Measurements from ENCODE around the gene ATP5F1D.

ATP5F1D gene

DNA sequence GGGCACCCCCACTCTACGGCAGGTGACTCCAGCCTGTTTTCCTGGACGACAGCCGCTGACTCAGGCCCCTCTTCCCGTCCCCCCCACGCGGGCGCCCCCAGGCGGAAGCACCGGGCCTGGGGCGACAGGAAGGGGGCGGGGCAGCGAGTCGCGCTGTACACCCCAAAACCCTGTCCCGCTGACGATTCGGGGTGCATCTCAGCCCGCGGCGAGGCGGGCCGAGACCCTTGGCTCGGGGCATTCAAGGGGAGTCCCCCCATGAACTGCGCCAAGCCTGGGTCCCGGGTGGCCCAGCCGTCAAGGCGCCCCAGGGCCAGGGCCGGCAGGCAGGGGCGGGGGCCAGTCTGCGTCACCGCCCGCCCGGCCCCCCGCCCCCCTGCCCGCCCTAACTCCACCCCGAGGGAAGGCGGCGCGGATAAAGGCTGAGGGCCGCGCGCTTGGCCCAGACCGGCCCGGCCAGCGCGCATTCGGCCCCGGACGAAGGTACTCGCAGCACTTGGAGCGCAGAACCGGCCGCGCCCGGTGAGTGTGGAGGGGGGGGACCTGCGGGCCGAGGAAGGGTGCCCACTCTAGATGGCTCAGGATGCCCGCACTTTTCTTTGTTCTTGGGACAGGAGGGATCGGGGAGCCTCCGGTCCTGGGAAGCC, 6.7 kb downstream of the ATP5F1D start, which contains the start of gene MIDN:
Gene MIDN, plus strand, starts transcription at position 445 of the 647 bp plus-strand sequence. CDS start 1,714 bp downstream, outside the sequence.
- peak; percentile 90 for DNase-seq

DNA sequence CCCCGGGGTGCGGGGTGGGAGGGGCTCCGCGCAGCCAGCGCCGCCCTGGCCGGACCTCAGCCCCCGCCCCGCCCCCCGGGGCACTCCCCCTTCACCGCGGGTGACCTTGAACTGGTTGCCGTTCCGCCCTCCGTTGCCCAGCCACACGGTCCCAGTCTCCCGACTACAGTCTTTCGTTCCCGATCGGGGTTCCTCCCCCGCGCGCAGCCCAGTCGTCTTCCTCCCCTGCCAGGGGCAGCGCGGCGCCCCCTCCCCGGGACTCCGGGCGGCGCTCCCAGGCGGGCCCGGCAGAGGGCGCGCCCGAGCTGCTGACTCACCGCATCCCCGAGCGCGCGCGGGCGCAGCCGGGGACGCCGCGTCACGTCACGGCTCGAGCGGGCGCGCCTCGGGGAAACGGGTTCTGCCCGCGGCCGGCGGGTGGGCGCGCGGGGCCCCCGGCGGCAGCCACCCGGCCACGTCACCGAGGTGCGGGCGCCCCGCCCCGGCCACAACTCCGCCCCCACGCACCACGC, 7.3 kb downstream of the ATP5F1D start:
- DNase-seq, result no peak

DNA sequence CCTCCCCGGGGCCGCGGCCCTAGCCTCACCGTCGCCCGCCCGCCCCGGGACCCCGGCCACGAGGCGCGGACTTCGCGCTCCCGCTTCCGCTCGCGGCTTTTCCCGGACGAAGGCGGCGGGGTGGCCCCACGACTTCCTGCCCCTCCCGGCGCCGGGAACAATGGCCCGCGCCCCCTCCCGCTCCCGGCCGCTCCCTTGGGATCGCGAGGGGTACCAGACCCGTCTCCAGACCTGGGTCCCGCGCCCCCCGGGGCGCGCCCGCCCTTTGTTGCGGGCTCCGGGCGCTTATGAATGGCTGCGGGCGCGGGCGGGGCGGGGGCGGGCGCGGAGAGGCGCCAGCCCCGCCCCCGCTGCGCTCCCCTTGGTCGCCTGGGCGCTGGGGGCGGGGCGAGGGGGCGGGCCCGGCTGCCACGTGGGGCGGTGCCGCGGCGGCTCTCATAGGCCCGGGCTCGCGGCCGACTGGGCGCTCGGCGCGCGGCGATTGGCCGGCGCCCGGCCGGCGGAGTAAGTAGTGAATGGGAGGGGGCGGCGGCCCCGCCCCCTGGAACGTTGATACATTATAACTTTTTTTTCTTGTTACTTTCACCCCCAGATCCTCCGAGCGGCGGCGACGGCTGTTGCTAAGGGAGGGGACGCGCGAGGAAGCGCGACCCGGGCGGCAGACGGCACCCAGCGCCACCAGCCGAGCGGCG, 7.9 kb downstream of the ATP5F1D start:
- peak; percentile 98 for DNase-seq

DNA sequence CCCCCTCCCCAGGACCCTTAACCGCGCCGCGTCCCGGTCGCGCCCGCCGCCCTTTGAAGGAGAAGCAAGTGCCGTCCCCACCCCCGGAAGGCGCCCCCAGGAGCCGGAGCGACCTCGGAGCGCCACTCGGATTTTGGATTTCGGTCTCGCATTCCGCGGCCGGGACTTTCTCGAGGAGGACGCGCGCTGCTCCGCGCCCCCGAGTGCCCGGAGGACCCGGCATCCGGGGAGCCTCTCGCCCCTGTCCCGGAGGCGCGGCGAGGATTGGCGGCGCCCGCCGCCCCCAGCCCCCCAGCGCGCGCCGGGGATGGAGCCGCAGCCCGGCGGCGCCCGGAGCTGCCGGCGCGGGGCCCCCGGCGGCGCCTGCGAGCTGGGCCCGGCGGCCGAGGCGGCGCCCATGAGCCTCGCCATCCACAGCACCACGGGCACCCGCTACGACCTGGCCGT, 8.5 kb downstream of the ATP5F1D start:
- DNase-seq, result no peak

DNA sequence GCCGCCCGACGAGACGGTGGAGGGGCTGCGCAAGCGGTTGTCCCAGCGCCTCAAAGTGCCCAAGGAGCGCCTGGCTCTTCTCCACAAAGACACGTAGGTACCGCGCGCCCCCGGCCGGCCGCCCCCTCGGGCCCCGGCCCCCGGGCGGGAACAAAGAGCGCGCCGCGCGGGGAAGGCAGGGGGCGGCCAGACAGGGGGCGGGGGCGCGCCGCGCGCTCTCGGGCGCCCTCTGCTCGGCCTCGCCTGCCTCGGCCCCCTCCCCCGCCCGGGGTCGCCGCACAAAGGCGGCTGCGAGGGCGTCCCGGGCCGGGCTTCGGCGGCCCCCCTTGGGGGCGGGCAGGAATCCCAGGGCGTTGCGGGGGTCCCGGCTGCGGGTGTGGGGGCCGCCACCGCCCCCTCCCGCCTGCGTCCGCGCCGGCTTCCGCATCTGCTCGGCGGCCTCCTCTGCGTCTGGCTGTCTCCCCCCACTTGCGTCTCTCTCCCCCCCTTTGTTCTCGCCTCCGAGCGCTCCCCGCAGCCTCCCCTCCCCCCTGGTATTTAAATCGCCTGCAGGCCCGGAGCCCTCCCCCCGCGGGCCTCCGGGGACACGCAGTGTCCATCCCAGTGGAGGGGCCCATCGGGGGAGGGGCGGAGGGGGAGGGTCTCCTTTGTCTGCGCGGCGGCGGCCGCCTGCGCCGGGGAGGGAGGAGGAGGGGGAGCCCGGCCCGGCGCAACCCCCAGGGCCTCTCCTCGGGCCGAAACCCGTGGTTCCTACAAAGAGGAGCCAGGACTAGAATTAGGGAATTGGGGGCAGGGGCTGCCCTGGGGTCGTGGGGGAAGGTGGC, 9.1 kb downstream of the ATP5F1D start:
- DNase-seq, result peak; percentile 85

DNA sequence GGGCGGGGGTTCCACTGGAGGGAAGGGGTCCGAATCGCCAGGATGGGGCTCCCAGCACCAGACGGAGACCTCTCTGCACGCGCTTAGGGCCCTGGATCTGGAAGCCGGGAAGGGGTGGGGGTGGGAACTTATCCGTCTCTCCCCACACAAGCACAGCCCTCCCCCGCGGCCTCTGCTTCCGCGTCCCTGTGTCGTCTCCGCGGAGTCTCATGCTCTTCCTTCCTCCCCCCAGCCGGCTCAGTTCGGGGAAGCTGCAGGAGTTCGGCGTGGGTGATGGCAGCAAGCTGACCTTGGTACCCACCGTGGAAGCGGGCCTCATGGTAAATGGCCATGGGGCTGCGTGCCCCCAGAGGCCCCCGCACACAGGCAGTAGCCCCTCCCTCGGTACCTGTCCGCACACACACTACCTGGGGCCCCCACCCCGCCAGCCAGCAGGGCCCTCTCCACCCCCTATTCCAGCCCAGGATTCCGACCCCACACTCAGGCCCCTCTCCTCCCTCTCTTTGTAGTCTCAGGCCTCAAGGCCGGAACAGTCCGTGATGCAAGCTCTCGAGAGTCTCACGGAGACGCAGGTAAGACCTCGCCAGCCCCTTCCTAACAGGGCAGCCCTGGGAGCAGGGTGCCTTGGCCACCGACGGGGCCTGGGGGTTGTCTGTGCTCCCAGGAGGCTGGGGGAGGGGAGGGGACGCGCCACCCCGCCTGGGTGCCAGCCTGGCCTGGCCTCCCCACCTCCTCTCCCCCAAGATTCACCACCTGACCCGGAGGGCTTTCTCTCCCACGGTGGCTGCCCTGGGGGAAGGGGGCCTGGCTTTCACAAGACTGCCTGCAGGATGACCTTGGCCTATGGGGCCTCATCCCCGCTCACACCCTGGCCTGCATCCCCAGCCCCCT, 10.0 kb downstream of the ATP5F1D start:
- DNase-seq, result peak; percentile 85

DNA sequence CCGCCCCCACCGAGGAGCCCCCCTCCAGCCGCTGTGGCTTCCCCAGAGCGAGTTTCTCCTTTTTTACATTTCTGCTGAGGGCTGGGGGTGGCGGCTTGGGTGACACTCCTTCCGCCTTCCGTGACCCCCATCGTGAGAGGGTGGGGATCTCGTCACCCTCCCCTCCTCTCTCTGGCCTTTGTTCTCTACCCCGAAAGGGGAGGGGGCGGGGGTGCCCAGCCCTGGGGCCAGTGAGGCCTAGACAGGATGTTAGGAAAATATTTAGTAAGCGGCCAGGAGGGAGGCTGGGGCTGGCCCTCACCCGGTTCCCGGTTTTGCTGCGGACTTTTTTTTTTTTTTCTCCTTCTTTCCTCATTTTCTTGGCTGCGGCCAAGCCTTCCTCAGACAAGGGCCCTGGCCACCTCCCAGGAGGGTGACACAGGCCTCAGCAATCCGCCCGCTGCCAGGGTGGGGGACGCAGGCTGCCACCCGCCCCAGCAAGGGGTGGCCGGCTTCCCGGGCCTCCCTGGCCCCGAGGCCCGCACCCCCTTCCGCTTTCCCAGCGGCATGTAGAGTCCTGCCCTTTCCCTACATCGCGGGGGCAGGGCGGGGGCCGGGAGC, 10.8 kb downstream of the ATP5F1D start:
- peak; percentile 98 for DNase-seq

DNA sequence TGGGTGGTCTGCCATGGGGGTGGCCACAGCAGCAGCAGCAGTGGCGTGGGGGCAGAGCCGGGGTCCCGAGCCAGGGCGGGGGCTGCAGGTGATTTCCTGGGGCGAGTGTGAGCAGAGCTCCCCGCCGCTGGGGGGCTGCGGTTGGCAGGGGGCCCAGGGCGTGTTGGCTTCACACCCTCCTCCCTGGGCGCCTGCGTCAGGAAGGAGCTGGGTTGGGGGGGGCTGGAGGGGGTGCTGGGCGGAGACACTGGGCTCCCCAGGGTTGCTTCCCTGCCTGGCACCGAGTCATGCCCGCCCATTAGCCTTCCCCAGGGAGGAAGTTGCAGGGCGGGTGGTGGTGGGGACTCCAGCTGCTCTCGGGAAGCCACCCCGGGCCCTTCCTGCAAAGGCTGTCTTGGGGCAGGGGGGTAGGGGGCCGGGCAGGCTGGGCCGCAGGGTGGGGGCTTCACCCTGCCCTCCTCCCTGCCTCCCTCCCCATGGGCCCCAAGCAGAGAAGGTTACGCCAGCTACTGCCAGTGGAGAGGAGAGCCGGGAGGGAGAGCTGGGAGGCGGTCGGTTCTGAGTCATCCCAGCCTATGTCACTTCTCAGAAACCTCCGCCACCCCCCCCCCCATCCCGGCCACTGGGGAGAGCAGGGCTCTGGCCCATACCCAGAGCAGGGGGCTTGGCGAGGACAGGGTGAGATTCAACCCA, 11.4 kb downstream of the ATP5F1D start:
- DNase-seq, result peak; percentile 99

DNA sequence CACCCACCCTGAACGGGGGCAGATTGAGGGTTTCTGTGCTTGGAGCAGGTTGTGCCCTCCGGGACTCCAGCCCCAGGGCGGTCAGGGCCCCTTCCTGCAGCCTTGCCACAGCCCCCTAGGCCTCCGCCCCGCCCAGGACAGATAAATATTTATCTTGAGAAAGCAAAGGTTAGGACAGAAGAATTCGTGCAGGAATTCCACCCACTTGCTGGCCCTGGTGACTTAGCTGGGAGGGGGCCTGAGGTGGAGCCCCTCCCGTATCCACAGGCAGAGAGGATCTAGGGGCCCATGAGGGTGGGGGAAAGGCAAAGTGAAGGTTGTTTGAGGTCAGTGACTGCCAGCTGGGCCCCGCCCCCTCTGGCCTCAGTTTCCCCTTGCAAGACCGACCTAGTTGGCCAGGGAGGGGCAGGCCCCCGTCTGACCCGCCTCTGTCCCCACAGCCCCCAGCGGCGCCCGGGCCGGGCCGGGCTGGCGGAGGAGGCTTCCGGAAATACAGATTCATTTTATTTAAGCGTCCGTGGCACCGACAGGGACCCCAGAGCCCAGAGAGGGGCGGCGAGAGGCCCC, 12.0 kb downstream of the ATP5F1D start:
- no peak for DNase-seq

DNA sequence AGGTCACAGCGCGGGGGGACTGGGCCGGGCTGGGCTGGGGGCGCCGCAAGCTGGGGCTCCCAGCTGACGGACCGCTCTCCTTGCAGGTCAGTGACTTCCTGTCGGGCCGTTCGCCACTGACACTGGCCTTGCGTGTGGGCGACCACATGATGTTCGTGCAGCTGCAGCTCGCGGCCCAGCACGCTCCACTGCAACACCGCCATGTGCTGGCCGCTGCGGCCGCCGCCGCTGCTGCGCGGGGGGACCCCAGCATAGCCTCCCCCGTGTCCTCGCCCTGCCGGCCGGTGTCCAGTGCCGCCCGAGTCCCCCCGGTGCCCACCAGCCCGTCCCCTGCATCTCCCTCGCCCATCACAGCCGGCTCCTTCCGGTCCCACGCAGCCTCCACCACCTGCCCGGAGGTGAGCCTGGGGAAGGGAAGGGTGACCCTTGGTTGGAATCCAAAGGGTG, 12.6 kb downstream of the ATP5F1D start:
- no peak for DNase-seq

DNA sequence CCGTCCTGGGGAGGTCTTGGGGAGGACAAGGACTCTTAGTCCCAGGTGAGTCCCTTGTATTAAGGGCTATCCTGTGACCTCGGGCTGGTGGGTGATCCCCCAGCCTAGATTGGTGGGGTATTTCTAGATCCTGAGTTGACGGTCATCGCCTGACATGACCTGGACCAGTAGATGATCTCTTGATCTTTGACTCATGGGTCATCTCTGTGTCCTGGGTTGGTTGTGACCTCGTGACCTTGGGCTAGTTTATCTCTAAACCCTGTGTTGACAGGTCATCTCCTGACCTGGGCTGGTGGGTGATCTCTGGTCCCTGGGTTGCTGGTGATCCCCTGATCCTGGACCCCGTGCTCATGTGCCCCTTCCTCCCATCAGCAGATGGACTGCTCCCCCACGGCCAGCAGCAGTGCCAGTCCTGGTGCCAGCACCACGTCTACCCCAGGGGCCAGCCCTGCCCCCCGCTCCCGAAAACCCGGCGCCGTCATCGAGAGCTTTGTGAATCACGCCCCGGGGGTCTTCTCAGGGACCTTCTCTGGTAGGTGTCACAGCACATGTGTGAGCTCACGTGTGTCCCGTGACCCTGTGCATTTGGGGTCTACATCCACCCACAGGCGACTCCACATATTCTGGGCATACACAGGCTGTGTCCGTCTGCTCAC, 13.1 kb downstream of the ATP5F1D start:
- DNase-seq, result no peak

DNA sequence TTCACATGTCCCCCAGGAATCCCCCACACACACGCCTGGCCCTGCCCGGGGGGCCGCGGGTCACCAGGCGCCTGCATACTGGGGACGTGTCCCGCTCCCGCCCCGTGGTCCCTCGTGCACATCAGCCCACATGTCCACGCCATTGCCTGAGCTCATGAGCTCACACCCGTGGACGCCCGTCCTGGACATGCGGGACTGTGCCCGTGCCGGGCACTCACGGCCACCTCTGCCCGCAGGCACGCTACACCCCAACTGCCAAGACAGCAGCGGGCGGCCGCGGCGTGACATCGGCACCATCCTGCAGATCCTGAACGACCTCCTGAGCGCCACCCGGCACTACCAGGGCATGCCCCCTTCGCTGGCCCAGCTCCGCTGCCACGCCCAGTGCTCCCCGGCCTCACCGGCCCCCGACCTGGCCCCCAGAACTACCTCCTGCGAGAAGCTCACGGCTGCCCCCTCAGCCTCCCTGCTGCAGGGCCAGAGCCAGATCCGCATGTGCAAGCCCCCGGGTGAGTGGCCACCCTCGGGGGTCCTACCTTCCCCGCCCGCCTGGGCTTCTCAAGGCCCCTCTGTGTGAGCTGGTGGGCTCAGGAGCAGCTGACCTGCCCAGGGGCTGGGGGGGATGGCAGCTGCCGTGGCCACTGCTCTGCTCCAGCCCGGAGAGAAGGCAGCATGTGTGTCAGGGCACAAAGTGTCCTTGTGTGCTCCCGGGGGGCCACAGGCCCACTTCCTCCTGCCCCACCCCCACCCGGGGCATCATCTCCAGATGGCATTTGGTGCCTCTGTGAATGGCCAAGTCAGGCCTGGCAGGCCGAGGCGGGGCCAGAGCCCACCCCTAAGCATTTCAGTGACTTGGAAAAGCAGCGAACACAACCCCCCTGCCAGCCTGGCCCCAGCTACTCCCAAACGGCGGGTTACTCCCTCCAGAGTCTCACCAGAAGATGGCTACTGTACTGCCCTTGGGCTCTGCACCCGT, 13.9 kb downstream of the ATP5F1D start:
- DNase-seq, result no peak

DNA sequence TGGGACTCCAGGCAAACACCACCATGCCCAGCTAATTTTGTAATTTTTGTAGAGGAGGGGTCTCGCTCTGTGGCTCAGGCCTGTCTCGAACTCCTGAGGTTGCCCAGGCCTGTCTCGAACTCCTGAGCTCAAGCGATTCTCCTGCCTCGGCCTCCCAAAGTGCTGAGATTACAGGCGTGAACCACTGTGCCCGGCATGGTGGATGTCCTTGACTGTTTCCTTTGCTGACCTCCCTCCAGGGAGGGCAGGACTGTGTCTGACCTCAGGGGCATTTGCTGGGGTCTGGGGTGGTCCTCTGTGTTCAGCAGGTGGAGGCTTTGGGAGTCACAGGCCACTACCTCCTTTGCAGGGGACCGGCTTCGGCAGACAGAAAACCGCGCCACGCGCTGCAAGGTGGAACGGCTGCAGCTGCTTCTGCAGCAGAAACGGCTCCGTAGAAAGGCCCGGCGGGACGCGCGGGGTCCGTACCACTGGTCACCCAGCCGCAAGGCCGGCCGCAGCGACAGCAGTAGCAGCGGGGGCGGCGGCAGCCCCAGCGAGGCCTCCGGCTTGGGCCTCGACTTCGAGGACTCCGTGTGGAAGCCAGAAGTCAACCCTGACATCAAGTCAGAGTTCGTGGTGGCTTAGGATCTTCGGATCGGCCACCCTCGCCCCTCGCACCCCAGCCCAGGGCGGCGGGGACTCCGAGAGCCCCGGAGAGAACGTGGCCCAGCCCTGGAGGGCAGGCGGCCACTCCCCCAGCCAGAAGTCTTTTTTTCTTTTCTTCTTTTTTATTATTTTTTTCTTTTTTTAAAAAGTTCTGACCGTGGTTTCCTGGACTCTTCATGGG, 15.3 kb downstream of the ATP5F1D start:
- DNase-seq, result no peak

DNA sequence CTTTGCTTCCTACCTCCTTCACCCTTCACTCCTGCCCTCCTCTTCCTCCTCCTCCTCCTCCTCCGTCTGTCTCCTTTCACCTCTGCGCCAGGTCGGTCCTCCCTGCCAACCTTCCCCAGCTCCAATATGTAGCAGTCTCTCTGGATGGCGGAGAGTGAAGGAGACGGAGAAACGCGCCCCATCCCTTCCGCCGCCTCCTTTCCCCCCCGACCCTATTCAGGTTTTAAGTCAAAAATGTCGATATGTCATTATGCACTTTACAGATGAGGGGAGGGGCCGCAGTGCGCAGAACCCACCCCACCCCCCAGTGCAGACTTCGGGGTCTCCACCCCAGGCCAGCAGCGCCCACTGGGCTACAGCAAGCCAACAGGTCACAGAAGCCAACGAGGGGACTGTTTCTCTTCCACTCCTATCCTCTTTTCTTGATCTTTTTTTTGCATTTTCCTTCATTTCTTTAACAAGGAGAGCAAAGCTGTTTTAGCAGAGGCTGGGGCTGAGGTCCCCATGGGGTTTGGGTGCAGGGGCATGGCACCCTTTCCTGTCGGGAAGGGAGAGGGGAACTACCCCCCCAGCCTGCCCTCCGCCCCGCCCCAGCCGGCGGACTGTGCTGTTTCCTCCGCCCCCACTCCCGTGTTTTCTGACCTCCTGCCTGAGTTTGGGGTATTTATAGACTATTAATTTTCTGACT, 16.1 kb downstream of the ATP5F1D start:
- no peak for DNase-seq

DNA sequence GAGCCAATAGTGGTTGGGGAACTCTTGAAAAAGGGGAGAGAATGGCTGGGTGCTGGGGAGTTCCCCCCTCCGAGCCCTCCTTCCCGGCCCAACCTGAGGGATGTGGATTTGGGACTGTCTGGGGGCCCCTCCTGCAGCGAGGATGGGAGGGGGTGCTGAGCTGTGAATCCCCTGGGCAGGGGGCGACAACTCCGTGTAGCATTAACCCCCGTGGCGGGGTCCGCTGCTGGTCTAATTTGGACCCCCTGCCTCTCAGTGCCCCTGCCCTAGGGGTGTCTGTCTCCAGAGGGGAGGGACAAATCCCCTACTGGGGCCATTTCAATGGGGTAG, 16.6 kb downstream of the ATP5F1D start:
- DNase-seq, result no peak

DNA sequence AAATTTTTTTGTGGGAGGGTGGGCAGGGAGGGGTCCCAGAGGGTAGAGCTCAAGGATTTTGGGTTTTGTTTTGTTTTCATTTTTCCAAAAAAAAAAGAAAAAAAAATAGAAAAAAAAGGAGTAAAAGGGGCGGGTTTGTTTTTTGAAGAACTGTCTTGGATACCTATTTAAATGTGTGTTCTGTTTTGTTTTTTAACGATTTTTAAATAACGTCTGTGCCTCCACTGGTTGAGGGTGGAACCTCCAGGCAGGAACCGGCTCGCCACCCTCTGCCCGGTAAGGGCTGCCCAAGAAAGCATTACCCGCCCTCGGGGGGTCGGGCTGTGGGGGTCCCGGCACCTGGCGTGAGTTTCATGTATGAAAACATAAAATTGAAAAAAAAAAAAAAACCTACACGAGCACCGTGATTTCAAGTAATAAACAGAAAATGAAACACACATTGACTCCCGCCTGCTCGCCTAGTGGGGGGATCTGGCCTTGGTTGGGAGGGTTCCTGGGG, 17.2 kb downstream of the ATP5F1D start:
- DNase-seq, result no peak

DNA sequence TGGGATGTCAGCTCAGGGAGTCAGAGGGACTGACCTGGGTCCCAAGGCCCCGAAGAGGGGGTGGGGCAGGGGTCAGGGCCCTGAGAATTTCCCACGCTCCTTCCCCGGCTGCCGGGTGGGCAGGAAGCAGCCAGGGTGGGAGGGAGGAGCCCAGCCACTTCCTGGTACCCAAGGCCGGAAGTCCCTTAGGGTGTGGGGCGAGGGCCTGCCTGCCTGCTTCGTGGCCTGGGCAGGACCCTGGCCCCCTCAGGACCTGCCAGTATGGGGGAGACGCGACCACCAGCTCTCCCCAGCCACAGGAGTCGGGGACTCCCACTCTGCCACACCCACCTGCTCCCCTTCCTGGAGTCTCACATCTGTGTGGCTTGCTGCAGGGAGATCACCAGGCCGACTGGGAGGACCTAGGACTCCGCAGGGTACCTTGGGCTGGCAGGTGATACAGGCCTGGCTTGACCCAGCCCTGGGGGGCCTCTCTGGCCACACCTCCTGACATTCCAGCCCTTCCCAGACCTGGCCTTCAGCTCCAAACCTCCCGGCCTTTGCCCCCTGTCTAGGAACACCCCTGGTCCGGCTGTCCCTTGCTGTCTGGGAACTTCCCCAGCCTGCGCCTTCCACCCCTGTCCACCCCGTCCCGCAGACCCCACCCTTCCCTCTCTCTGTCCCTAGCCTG, 17.8 kb downstream of the ATP5F1D start:
- DNase-seq, result peak; percentile 68
